Astrocyte (in vitro differentiated cells and primary cell): Measurements from ENCODE around the gene MIF. TPM values are rescaled to one million over a fixed set of nuclear protein-coding genes. Genes with fewer than 3 reads are reported as not detected.

ENCODE experiments used
- DNase-seq: peaks from one replicate; pipeline ENCODE4 v3.0.0-alpha.2; 2010; ENCODE audit warnings: low read depth
- FAIRE-seq: peaks from 2 replicates; lab custom pipeline; 2011; peaks lifted over from hg19 to GRCh38; lab: Jason Lieb, UNC
- H2AFZ ChIP-seq: 2 replicates; pipeline ENCODE4 v1.6.0; 2012; ENCODE audit warnings: low read depth, low read length, inconsistent platforms
- H3K27ac ChIP-seq: 2 replicates; pipeline ENCODE4 v1.5.1; 2011; ENCODE audit warnings: low read depth, low read length, inconsistent platforms
- H3K27me3 ChIP-seq: 2 replicates; pipeline ENCODE4 v1.6.0; 2011; ENCODE audit warnings: low read length, inconsistent platforms; ENCODE audit not compliant: insufficient read depth
- H3K36me3 ChIP-seq: 2 replicates; pipeline ENCODE4 v1.5.1; 2011; ENCODE audit warnings: low read length, inconsistent platforms; ENCODE audit not compliant: insufficient read depth
- H3K4me1 ChIP-seq: 2 replicates; pipeline ENCODE4 v1.5.1; 2011; ENCODE audit warnings: low read length, inconsistent platforms; ENCODE audit not compliant: insufficient read depth
- H3K4me2 ChIP-seq: 2 replicates; pipeline ENCODE4 v1.6.0; 2012; ENCODE audit warnings: low read length, inconsistent platforms
- H3K4me3 ChIP-seq: 2 replicates; pipeline ENCODE4 v1.5.1; 2011; ENCODE audit warnings: low read depth, mild to moderate bottlenecking, low read length, inconsistent platforms; ENCODE audit not compliant: insufficient read depth
- H3K79me2 ChIP-seq: 2 replicates; pipeline ENCODE4 v1.6.0; 2012; ENCODE audit warnings: mild to moderate bottlenecking, low read length, inconsistent platforms; ENCODE audit not compliant: insufficient read depth
- H3K9ac ChIP-seq: 2 replicates; pipeline ENCODE4 v1.6.0; 2012; ENCODE audit warnings: mild to moderate bottlenecking, low read length, inconsistent platforms
- H3K9me3 ChIP-seq: 2 replicates; pipeline ENCODE4 v1.5.1; 2012; ENCODE audit warnings: low read depth, mild to moderate bottlenecking, low read length, inconsistent platforms; ENCODE audit not compliant: insufficient read depth
- H4K20me1 ChIP-seq: 2 replicates; pipeline ENCODE4 v1.6.0; 2012; ENCODE audit warnings: low read length, inconsistent platforms; ENCODE audit not compliant: insufficient read depth
- H3K27ac Mint-ChIP-seq: one replicate; pipeline ENCODE4 v1.8.0; 2021; ENCODE audit warnings: mild to moderate bottlenecking, mixed read lengths; ENCODE audit not compliant: unreplicated experiment
- H3K27me3 Mint-ChIP-seq: one replicate; pipeline ENCODE4 v1.8.0; 2021; ENCODE audit warnings: low read depth, mixed read lengths; ENCODE audit not compliant: unreplicated experiment
- H3K36me3 Mint-ChIP-seq: one replicate; pipeline ENCODE4 v1.8.0; 2021; ENCODE audit warnings: low read depth, mixed read lengths; ENCODE audit not compliant: unreplicated experiment
- H3K4me1 Mint-ChIP-seq: one replicate; pipeline ENCODE4 v1.8.0; 2021; ENCODE audit warnings: low read depth, mixed read lengths; ENCODE audit not compliant: unreplicated experiment
- H3K4me3 Mint-ChIP-seq: one replicate; pipeline ENCODE4 v1.8.0; 2021; ENCODE audit warnings: mild to moderate bottlenecking, moderate library complexity, mixed read lengths; ENCODE audit not compliant: unreplicated experiment
- H3K9me3 Mint-ChIP-seq: one replicate; pipeline ENCODE4 v1.8.0; 2021; ENCODE audit warnings: mild to moderate bottlenecking, mixed read lengths; ENCODE audit not compliant: unreplicated experiment
- CTCF ChIP-seq: IDR thresholded peaks from 2 replicates; pipeline ENCODE4 v1.5.1; 2011; ENCODE audit warnings: low read depth, mild to moderate bottlenecking, inconsistent platforms, low read length, moderate library complexity; ENCODE audit not compliant: insufficient read depth
- EZH2 ChIP-seq: IDR thresholded peaks from 2 replicates; pipeline ENCODE4 v1.6.1; 2012; ENCODE audit warnings: mild to moderate bottlenecking, low read length, inconsistent platforms; ENCODE audit not compliant: insufficient read depth
- total RNA-seq: library from RNA; stranded (reverse); gene quantifications from 2 replicates; pipeline ENCODE4 v1.2.1, GENCODE V29; 2021

Gene MIF
- total RNA-seq, 1 donor from 2014 or later, result 906 TPM

GRCh38 chr22:23856721-23857605 lies 37.2 kb upstream of the MIF start:
- Histone ChIP-seq H3K79me2 (no peaks in the 10 kb centered on the region), H3K9me3 (no peaks in the 10 kb centered on the region), H2AFZ (peak overlapping the region; percentile 90), H3K27me3 (no peaks in the 10 kb centered on the region), H3K4me1 (peaks cover 16% of the 10 kb centered on the region), H3K36me3 (no peaks in the 10 kb centered on the region), H3K4me2 (peak overlapping the region; percentile 92), H3K27ac (peak overlapping the region; percentile 15), H3K9ac (peak overlapping the region; percentile 72), H4K20me1 (no peaks in the 10 kb centered on the region), H3K4me3 (peak overlapping the region; percentile 75)
- no peaks in the 10 kb centered on the region for H3K27me3 Mint-ChIP-seq
- FAIRE-seq (no peak), DNase-seq (peak; percentile 54)
- peak overlapping the region; percentile 92 for H3K4me3 Mint-ChIP-seq
- no peaks in the 10 kb centered on the region for H3K9me3 Mint-ChIP-seq
- TF ChIP-seq EZH2, result no peak
- no peak for TF ChIP-seq CTCF
- no peaks in the 10 kb centered on the region for H3K36me3 Mint-ChIP-seq
- peak overlapping the region; percentile 83 for H3K27ac Mint-ChIP-seq
- H3K4me1 Mint-ChIP-seq, result peaks cover 7% of the 10 kb centered on the region

GRCh38 chr22:23857606-23858483 lies 36.3 kb upstream of the MIF start, which contains the start of gene SLC2A11:
Gene SLC2A11 (plus strand): TSS chr22:23857875. CDS start chr22:23858000, 125 bp downstream.
- Mint-ChIP-seq H3K9me3 (no peaks in the 10 kb centered on the region), H3K4me3 (peak within 1 kb of the TSS; percentile 92)

More at GRCh38 chr22:23857606-23858483, 36.3 kb upstream of the MIF start, which contains the start of gene SLC2A11:
- Histone ChIP-seq H2AFZ (peak within 1 kb of the TSS; percentile 90), H3K4me2 (peak within 1 kb of the TSS; percentile 92), H3K36me3 (no peaks in the 10 kb centered on the region), H3K27ac (peak within 1 kb of the TSS; percentile 15), H3K9me3 (no peaks in the 10 kb centered on the region), H3K4me1 (peaks cover 16% of the 10 kb centered on the region), H3K4me3 (peak within 1 kb of the TSS; percentile 75), H3K9ac (peak within 1 kb of the TSS; percentile 72), H4K20me1 (no peaks in the 10 kb centered on the region), H3K27me3 (no peaks in the 10 kb centered on the region), H3K79me2 (no peaks in the 10 kb centered on the region)
- Mint-ChIP-seq H3K36me3 (peaks cover 3% of the 10 kb centered on the region), H3K27me3 (no peaks in the 10 kb centered on the region), H3K27ac (peak within 1 kb of the TSS; percentile 83), H3K4me1 (peaks cover 7% of the 10 kb centered on the region)
- DNase-seq, result peak; percentile 89
- TF ChIP-seq CTCF, result peak; percentile 10
- TF ChIP-seq EZH2, result no peak
- FAIRE-seq, result peak; percentile 75
